ENCODE measurements around the gene OR5A1.
"Not testable (repeated sequence)": the region's sequence is repeated elsewhere in the genome, so short reads cannot be mapped to it uniquely, and the experiment has no call there.

The OR5A1 gene

DNA sequence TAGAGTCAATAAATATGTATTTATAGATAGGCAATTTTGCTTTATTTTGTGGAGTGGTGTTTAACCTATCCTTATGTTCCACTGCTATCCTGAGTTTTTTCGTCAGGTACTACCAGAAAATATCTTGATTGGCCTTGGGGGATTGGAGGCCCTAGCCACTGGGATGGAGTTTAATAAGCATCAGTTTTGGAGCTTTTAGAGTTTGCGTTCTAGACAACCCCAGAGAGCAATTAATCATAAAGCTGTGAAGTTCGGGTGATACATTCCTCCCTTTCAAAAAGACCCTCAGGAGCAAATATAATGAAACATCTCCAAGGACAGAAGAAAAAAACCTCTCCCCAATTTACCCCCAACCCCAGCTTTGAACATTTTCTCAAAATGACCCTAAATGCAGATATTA is at the start of gene OR5A1:
OR5A1 (plus strand) TSS at position 301 of the 400 bp plus-strand sequence. CDS start 6,700 bp downstream, outside the sequence.
- DNase-seq (ENCODE audit: low read depth in 2 of 2) = no peak

DNA sequence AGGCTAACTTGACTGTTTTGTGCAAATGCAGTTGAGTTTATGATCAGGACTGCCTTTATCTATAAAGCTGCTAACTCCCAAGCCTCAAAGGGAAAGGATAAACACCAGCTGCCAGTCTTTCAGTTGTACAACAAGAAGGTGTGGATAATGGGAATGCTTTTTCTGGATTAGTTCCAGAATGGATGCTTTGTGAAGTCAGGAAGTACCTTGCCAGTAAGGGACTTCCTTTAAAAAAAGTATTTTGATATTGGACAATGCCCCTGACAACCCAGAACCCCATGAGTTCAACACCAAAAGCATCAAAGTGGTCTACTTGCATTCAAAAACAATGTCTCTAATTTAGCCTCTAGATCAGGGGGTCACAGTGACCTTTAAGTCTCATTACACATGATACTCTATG is 42.1 kb upstream of the OR5A1 start:
- no peak for DNase-seq (ENCODE audit: low read depth in 2 of 2)

DNA sequence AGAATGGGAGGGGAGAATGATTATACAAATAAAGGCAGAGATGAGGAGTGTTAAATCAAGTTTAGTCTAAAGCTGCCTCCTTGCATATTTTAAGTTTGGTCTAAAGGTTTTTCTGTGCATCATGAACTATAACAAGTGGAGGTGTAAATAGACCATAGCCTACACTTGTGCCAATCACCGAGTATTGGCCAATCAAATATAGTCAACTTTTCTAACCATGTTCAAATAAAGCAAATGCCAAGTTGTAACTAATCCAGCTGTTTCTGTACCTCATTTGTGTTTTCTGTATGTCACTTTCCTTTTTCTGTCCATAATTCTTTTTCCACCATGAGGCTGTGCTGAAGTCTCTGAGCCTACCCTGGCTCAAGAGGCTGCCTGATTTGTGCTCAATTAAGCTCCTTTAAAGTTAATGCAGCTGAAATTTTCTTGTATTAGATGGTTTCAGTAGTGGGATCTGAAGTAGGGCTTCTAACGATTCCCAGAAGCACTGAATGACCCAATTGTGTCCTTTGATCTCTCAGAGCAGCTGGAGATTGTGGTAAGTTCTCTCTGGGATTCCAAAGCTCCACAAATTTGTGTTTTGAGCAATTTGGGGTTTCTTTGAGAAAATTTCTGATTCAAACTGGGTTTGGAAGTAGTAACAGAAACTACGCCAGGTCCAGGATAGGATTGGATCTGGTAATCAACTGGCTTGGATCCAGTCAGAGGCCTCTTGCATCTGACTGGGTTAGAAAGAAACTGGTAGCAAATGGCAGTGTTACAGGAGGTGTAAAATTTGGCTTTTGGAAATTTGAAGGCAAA is 35.6 kb upstream of the OR5A1 start:
- DNase-seq (ENCODE audit: low read depth in 2 of 2) = no peak

DNA sequence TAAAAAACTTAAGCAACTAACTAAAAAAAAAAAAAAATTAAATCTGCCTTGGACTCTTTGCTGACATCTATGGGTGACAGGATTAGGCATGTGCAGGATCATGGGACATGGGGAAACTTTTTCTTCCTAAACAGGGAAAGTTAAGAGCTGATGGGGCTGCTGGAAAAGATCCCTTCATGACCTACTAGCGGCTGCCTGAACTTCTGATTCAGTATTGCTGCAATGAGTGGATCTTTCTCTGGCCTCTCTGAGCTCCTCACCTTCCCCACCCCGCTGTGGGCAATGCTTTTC is 35.1 kb upstream of the OR5A1 start:
- no peak for DNase-seq (ENCODE audit: low read depth in 2 of 2)

DNA sequence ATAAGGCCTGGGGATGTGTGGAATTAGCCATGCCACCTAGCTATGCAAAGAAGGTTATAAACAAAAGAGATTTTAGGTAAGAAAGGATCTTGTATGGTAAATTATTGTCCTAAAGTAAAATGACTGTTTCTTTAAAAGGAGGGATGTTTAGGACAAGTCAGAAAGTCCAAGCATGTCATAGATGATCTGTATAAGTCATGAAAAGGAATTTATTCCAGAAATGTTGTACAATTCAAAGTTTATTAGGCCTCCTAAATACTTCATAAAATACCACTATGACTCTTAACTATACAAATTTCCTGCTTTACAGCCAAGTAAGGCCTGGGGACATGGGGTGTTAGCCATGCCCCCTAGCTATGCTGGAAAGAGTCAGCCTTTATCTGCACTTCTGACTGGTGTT is 32.7 kb upstream of the OR5A1 start:
- no peak for DNase-seq (ENCODE audit: low read depth in 2 of 2)

DNA sequence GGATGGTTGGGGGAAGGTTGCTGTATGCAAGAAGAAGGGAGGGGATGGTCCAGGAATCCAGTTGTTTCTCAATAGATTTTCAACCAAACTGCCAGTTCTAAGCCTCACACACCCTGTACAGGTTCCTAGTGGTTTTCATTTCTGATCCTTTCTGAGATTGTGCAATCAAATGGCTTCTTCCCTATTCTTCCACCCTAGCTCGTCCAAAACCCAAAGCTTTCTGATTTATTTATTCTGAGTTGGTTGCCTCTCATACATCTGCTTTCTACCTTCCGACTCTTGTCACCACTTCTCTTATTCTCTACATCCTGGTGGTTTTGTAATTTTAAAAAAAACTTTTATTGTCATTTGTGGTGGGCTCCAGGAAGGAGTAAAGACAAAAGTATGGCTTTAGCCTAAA is 22.6 kb upstream of the OR5A1 start:
- no peak for DNase-seq (ENCODE audit: low read depth in 2 of 2)

DNA sequence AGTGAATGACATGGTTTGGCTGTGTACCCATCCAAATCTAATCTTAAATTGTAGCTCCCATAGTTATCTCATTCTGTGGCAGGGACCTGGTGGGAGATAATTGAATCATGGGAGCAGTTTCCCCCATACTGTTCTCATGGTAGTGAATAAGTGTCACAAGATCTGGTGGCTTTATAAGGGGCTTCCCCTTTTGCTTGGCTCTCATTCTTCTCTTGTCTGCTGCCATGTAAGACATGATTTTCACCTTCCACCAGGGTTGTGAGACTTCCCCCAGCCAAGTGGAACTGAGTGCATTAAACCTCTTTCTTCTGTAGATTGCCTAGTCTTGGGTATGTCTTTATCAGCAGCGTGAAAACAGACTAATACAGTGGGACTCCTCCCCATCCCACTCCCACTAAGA is 21.2 kb upstream of the OR5A1 start:
- no peak for DNase-seq (ENCODE audit: low read depth in 2 of 2)

DNA sequence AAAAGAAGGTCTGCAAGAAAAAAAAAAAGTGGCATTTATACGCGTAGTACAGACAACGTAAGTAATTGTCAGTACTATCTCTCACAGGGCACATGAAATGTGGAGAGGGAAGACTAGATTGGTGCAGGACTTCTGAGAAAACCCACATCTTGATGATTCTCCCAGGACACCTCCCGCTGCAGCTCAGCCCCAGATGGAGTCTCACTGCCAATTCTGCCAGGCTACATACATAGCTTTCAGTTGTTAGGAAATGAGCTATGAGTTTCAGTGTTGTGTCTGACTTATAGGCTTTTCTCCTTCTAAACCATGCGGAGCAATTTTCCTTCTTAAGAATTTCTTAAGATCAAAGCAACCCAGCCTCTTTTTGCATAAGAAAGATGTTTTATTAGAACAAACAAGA is 19.7 kb upstream of the OR5A1 start:
- DNase-seq (ENCODE audit: low read depth in 2 of 2) = no peak

DNA sequence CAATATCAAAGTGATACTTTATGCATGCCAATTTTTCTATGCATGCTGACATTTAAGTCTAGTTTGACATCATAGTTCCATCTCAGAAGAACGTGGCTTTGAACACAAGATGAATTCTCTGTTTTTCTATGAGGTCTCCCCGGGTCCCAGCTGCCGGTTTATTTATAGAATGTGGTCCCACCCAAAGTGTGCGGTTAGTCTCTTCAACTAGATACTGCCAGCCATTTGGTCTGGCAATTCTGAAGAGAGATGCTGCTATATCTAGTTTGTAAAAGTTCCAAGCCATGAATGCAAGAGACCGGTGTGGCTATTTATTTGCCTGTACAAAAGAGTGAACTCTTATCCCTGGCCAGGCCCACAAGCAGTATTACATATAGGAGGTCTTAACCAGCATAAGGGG is 19.2 kb upstream of the OR5A1 start:
- DNase-seq (ENCODE audit: low read depth in 2 of 2) = no peak

DNA sequence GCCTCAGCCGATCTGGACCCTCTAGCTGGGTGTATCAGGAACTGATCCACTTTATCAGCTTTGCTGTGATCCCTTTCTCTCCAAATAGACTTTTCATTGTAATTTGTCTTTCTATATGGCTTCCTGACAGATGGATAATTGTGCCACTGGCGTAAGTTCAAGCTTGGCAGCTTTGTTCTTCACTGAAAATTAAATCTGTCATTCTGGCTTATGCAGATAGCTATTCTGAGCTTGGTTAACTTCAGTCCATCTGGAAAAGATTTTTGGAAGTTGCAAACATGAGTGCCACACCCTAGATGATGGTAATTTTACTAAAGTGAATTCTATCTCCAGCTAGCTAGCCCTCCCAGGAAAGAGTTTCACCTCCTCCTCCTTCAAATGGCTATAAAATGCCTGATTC is 18.1 kb upstream of the OR5A1 start:
- no peak for DNase-seq (ENCODE audit: low read depth in 2 of 2)

DNA sequence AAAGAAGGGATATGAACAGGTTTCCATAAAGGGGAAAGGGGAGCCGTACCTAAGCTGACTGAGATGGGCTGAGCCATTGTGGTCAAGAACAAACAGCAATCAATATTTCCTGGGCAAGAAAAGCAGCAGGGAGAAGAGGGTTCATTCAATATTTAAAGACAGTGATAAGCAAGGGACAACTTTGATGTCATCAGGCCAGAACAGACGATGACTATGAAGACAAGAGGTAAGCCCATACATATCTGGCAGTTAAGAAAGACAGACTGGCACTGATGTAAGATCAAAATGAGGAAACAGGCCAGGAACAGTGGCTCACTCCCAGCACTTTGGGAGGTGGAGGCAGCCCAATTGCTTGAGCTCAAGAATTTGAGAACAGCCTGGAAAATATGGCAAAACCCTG is 12.4 kb upstream of the OR5A1 start:
- no peak for DNase-seq (ENCODE audit: low read depth in 2 of 2)

DNA sequence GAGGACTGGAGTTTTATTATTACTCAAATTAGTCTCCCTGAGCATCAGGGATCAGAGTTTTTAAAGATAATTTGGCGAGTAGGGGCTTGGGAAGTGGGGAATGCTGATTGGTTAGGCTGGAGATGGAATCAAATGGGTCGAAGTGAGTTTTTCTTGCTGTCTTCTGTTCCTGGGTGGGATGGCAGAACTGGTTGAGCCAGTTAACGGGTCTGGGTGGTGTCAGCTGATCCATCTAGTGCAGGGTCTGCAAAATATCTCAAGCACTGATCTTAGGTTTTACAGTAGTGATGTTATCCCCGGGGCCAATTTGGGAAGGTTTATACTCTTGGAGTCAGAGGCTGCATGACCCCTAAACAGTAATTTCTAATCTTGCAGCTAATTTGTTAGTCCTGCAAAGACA is 11.1 kb upstream of the OR5A1 start:
- no peak for DNase-seq (ENCODE audit: low read depth in 2 of 2)

DNA sequence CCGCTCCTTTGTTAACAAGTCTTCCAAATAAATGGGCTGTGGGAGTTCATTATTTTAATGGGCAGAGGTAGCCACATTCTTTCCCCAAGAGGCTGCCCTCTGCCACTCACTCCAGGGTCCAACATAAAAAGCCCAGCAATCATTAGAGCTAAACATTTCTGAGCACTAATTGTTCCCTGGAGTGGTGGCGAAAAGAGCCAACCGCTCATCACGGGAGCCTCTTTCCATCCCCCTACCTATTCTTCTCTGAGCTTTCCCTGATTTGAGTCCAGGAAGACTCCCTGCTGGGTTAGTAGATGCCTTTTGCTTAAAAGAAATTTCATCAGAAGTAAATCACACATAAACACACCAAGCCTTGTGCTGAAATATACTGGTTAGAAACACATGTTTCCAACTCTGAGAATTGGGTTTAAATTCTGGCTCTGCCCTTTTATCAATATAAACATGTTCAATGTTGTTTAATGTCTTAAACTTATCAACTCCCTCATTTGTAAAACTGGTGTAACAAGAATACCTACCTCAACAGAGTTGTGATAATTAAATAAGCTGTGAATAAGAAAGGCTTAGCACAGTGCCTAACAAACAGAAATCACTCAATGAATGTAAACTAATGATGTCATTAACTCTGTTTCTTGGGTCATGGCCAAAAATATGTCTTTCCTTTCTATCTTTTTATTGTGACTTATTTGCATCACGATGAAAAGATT is 9.8 kb upstream of the OR5A1 start, which contains the start of gene OR5A2:
OR5A2 (minus strand) TSS at position 53 of the 707 bp plus-strand sequence. CDS start 3,460 bp downstream, outside the sequence.
- DNase-seq (ENCODE audit: low read depth in 2 of 2) = no peak

DNA sequence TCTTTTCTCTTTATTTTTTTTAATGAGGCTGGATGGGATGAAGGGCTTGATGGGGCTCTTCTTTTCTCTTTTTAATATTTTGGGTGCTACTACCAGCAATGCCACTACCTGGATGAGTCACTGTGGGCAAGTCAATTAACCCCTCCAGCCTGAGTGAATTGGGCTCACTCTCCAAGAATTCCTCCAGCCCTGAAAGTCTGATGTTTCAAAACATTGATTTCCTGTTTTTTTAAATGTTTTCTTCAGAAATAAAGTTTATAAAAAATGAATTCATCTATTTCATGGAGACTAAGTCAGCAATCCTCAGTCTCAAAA is 9.2 kb upstream of the OR5A1 start:
- no peak for DNase-seq (ENCODE audit: low read depth in 2 of 2)

DNA sequence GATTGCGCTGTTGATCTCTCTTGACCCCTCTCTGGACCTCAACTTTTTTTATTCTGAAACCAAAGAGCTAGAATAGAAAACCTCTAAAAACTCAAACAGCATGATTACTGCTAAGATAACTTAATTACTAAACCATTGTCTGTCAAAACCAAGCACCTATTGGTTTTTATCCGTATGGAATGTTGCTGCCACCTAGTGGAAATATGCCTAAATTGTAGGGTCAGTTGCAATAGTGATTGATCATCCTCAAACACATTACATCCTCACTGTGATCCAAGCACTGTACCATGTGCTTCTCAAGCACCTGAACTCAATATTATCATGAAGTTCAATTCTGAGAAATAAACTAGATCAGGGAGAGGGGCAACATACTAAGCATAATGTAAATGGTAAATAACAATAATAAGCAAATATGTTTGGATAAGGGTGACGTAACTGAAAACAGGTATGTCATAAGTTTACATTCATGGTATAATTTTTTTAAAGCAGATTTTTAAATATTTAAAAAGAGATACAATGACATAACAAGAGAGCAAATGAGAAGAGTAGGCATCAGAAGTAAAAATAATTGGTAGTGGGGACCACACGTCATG is 6.2 kb upstream of the OR5A1 start:
- no peak for DNase-seq (ENCODE audit: low read depth in 2 of 2)

DNA sequence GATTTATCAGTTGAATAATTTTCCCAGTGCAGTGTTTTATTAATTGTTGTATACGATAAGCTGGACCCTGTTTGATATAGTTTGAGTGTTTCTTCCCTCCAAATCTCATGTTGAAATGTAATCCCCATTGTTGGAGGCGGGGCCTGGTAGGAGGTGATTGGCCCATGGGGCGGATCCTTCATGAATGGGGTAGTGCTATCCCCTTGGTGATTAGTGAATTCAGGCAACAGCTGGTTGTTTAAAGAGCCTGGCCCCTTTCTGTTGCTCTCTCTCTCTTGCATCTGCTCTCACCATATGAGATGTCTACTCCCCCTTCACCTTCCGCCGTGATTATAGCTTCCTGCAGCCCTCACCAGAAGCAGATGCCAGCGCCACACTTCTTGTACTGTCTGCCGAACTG is 1.5 kb downstream of the OR5A1 start:
- DNase-seq (ENCODE audit: low read depth in 2 of 2) = no peak

DNA sequence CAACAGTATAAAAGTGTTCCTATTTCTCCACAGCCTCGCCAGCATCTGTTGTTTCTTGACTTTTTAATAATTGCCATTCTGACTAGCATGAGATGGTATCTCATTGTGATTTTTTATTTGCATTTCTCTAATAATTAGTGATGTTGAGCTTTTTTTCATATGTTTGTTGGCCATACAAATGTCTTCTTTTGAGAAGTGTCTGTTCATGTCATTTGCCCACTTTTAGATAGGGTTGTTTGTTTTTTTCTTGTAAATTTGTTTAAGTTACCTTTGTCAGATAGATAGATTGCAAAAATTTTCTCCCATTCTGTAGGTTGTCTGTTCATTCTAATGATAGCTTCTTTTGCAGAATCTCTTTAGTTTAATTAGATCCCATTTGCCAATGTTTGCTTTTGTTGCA is 9.4 kb downstream of the OR5A1 start:
- DNase-seq (ENCODE audit: low read depth in 2 of 2) = not testable (repeated sequence)

DNA sequence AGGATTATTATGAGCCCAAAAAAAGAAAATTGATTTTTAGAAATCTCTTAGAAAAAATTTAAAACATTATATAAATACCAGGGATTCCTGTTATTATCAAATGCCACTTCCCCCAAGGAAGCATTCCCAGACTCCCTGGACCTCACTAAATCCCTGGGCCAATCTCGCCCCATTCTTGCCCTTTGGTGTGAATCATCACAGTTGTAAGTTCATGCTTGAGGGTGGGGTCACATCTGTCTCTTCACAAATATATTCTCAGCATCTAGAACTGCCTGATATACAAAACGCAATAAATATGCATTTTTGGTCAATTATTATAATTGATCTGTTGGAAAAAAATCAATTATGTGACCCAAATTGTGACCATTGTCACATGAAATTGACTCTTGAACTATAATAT is 12.2 kb downstream of the OR5A1 start:
- DNase-seq (ENCODE audit: low read depth in 2 of 2) = no peak

DNA sequence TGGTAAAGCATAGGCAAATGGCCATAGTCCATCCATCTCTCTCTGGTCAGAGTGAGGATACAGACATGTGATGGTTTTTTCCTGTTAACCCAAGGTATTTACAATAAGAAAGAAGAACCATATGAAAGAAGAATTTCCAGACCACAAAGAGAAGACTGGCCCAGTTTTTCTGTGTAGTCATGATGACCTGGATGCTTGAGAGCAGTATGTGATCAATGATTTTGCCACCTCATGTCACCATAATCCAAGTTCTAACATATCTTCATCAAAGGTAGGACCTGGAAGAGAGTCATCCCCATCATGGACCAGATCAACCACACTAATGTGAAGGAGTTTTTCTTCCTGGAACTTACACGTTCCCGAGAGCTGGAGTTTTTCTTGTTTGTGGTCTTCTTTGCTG is 20.4 kb downstream of the OR5A1 start, which contains the start of gene OR4D6:
OR4D6 (plus strand) TSS at position 301 of the 400 bp plus-strand sequence; CDS start at position 301, 0 bp downstream.
- DNase-seq (ENCODE audit: low read depth in 2 of 2) = no peak

DNA sequence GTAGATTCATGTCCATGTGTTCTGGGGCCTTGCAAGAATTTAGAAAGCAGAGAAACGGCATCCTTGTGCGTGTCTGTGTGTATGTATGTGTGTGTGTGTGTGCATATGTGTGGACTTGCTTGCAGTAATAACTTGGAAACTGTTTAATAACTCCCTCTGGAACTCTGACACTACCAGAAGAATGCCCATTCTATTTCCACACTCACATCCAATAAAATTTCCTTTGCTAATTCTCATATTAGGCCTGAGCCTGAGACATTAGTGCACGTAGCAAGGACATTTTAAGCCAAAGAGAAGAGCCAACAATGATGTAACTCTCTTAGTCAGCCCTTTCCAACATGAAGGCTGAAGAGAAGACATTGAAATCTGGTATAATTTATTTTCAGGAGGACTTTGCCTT is 23.6 kb downstream of the OR5A1 start:
- DNase-seq (ENCODE audit: low read depth in 2 of 2) = no peak

DNA sequence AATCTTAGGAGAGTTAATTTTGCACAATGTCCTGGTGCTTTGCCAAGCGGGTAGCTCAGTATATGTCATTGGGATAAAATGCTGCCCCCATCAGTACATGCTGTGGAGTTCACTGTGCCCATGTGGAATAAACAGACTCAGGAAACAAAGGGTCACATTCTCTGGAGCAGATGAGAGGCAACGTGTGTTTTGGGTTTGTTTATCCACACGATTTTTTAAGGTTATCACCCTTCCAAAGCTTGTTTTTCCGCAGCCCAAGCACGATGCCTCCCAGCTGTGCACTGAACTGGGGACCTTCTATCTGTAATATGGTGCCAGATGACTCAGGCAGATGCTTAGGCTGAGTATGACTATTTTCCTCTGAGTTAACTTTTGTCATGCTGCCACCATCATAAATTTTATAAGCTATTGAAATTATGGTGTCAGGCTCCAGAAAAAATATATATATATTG is 26.9 kb downstream of the OR5A1 start:
- DNase-seq (ENCODE audit: low read depth in 2 of 2) = no peak

DNA sequence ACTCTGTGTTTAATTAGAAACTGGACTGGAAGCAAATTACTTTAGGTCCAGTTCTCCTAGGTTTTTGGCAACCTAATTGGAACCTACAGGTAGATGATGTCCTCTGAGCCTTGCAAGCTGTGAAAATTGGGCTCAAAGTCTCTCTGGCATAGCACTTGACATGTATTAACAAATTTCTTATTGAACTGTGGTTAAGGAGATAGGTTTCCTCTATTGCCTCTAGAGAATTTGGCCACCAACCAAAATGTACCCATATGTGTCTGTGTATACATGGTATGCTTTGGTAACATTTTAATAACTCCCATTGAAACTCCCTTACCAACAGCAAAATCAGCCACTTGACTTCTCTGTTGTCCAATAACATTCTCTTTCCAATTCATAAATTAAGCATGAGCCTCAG is 36.7 kb downstream of the OR5A1 start, which contains the start of gene OR4D10:
OR4D10 (plus strand) TSS at position 301 of the 400 bp plus-strand sequence. CDS start 4,115 bp downstream, outside the sequence.
- DNase-seq (ENCODE audit: low read depth in 2 of 2) = no peak

DNA sequence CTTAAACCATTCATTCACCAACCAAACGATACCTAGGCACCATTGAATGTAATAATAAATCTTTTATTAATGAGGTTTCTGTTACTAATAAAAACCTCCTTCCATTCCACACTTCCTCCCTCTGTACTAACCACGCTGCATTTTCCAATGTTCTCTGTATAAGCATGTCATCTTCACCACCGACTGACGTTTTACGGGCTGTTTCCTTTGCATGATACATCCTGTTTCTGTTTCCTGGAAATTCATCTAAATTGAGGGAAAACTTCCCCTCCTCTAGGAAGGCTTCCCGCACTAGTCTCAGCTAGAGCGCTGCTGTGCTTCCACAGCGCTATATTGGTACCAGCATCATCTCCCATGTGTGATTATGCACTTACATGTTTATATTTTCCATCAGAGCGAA is 38.9 kb downstream of the OR5A1 start:
- DNase-seq (ENCODE audit: low read depth in 2 of 2) = no peak
